Lower leg skin (tissue), 4 donors: ENCODE data around the gene DLGAP1. TPM values are rescaled to one million over a fixed set of nuclear protein-coding genes. Genes with fewer than 3 reads are reported as not detected.

Experiments used
- DNase-seq, 2 donors: peaks; one replicate each; pipeline ENCODE4 v3.0.0-alpha.2; 2019; ENCODE audit warnings: low spot score in 2 of 2
- H3K4me3 ChIP-seq: fragments of 200-600 bp; sonication (generic); 2 replicates; pipeline ENCODE4 v1.5.1; 2017; ENCODE audit warnings: mild to moderate bottlenecking, low read depth; ENCODE audit not compliant: poor library complexity, severe bottlenecking
- CTCF ChIP-seq, 3 donors: fragments of 450-650 bp; IDR thresholded peaks; one replicate each; pipeline ENCODE4 v1.5.1; 2016; ENCODE audit warnings: antibody characterized with exemption in 3 of 3, mild to moderate bottlenecking in 3 of 3, moderate library complexity in 2 of 3
- POLR2A ChIP-seq, 2 donors: fragments of 450-650 bp; IDR thresholded peaks; one replicate each; pipeline ENCODE4 v1.6.1; 2016 to 2017; ENCODE audit warnings: antibody characterized with exemption in 2 of 2, mild to moderate bottlenecking in 1 of 2, moderate library complexity in 1 of 2
- WGBS, 2 donors: methylation state at CpG; one replicate each; pipeline ENCODE4 v1.1.5; 2018; 5-methylcytosine and 5-hydroxymethylcytosine counted together
- intact Hi-C: fragments of 100-400 bp; cut with DNase I; formaldehyde crosslinking; loops from one replicate; pipeline ENCODE4 v1.15.0; 2023; ENCODE audit warnings: low total_unique reads
- total RNA-seq, 4 donors: library from RNA; depleted of rRNA; stranded (reverse); fragments of >200 nt; gene quantifications; one replicate each; pipeline ENCODE4 v1.1.0, GENCODE V29; 2016

The DLGAP1 gene
- total RNA-seq, 4 donors from 2014 or later: 0.34 to 1.3 (median 0.82) TPM

DNA sequence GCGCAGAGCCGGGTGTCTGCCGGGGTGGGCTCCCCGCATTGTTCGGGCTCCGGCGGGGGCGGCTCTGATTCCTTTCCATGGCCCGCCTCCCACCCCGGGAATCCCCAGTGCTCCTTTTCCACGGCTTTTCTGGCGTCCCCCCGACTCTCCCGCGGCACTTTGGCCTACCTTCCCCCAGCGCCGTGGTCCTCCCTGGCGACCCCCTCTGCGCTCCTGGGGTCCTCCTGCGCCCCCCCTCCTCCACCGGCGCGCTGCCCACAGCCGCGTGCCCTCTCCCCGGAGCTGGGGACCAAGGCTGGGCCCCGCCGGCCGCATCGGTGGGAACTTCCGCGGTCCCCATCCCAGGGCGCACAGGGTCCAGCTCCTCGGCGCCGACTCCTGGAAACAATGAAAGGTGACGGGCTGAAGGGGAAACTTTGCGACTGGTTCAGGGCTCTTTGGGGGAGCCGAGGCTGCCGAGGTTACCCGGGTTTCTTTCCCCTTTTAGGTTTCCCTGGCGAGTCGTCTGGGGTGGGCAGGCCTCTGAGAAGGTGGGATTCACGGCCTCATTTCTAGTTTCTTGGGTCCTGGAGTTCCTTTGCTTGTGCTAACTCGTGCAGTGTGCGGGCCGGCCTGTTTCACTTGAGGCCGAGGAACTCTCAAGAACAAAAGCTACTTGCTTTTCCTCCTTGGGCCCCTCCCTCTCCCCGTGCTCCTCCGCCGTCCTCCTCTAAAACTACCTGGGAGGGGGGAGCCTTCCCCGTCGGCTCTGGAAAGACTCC lies 1002.9 kb downstream of the DLGAP1 start:
- 1% methylated on average over 42 to 53 of the region's 53 CpGs for WGBS, 2 donors
- peak overlapping the region; percentile 90 for H3K4me3 ChIP-seq
- intact Hi-C loops: loop anchor here (5.0 kb wide), 1 partner anchor 140 kb away; no protein-coding TSS in a partner anchor
- TF ChIP-seq CTCF (IDR thresholded peaks at IDR 0.05) (no peak), POLR2A (IDR thresholded peaks at IDR 0.05) (no peak)
- peak; percentile 62 to 94 for DNase-seq

- 1% methylated on average over 38 to 50 of the region's 50 CpGs for WGBS, 2 donors
- H3K4me3 ChIP-seq: peak overlapping the region; percentile 90
- TF ChIP-seq CTCF (IDR thresholded peaks at IDR 0.05) (no peak), POLR2A (IDR thresholded peaks at IDR 0.05) (peak in 1 of 2 donors; percentile 84)
- DNase-seq: peak; percentile 96 to 99
- intact Hi-C loops: loop anchor here (5.0 kb wide), 1 partner anchor 141 kb away; no protein-coding TSS in a partner anchor
Measured at GRCh38 chr18:3451183-3451988, 1003.7 kb downstream of the DLGAP1 start.

GRCh38 chr18:3450799-3451182 lies 1004.3 kb downstream of the DLGAP1 start:
- peak overlapping the region; percentile 90 for H3K4me3 ChIP-seq
- 0% methylated on average over 13 to 27 of the region's 30 CpGs for WGBS, 2 donors
- intact Hi-C loops: loop anchor here (5.0 kb wide), 1 partner anchor 142 kb away; no protein-coding TSS in a partner anchor
- TF ChIP-seq POLR2A (IDR thresholded peaks at IDR 0.05) (no peak), CTCF (IDR thresholded peaks at IDR 0.05) (no peak)
- DNase-seq: no peak

DNA sequence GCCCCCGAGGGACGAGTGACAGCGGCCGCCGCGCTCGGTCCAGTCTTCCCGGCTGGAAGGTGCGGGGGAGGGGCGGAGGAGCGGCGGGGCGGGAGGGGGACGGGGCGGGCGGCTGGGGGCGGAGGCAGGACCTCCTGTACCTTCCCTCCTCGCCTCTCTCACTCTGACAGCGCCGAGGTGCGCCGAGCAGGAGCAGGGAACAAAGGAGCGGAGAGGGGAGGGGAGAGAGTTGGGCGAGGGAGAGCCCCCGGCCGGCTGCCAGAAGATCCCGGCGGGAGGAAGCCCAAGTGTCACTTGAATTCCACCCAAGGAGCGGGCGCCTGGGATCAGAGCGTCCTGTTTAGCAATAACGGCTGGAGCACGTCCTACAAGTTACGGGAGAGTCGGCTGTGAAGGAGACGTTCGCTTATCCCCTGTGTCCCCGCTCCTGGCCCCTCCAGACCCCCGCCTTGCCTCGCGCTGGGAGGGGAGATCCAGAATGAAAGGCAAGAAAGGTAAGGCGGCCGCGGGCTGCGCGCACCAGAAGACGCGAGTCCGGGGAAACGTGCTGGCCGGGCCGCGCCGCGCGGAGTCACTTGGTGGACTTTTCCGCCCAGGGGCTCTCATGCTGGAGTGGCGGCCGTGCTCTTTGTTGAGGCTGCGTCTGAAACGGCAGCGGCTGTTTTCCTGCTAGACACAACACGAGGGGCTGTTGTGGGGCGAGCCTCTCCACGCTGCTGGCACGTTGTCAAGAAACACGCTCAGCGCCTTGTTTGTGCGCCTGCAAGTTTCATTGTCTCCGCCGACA lies 1004.9 kb downstream of the DLGAP1 start, which contains the start of gene TGIF1:
Gene TGIF1, plus strand, starts transcription at position 161 of the 787 bp plus-strand sequence. Its CDS starts 318 bp downstream, at position 479.
- WGBS, 2 donors: 1% methylated on average over 58 to 63 of the region's 71 CpGs
- peak in 1 of 2 donors; percentile 45 for TF ChIP-seq POLR2A (IDR thresholded peaks at IDR 0.05)
- TF ChIP-seq CTCF (IDR thresholded peaks at IDR 0.05): no peak
- DNase-seq: peak; percentile 81 to 98
- intact Hi-C loops: loop anchor here (5.0 kb wide), 1 partner anchor 142 kb away; no protein-coding TSS in a partner anchor
- peak within 1 kb of the TSS; percentile 90 for H3K4me3 ChIP-seq

- peak in 1 of 2 donors; percentile 97 for DNase-seq
- WGBS, 2 donors: 0 to 1% methylated on average over 39 to 40 of the region's 47 CpGs
- intact Hi-C loops: loop anchor here (5.0 to 10.0 kb wide), 2 partner anchors 143 to 175 kb away; no protein-coding TSS in a partner anchor
- TF ChIP-seq POLR2A (IDR thresholded peaks at IDR 0.05) (no peak), CTCF (IDR thresholded peaks at IDR 0.05) (no peak)
- H3K4me3 ChIP-seq: peak overlapping the region; percentile 45
Measured at GRCh38 chr18:3449512-3450011, 1005.5 kb downstream of the DLGAP1 start.
